HCEC 1CT (cell line): ENCODE results near the gene ARL15.

Experiments
- DNase-seq: peaks from one replicate; pipeline ENCODE4 v3.0.0-alpha.2; 2017

Gene ARL15

DNA sequence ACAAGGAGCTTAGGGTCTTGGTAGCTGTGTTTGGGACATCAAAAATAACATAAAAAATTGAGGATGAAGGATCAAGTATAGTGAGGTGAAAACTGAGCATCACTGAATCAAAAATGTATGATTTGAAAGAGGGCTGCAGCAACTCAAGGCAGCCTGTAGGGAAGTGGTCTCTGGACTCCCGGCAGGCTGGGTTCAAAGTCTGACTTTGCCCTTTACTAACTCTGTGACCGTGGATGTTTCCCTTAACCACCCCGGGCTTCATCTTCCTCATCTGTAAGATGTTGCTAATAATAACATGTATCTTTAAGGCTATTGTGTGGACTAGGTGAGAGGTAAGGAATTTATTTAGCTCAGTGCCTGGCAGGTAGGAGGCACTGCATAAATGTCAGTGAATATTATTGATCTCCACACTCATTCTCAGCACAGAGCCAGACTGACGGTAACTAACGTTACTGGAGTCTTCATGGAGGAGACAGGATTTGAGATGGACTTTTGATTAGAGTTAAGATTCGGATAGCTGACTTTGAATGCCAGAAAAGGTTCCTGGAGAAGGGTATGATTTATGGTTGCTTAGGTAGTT is 382.6 kb downstream of the ARL15 start:
- no peak for DNase-seq

DNA sequence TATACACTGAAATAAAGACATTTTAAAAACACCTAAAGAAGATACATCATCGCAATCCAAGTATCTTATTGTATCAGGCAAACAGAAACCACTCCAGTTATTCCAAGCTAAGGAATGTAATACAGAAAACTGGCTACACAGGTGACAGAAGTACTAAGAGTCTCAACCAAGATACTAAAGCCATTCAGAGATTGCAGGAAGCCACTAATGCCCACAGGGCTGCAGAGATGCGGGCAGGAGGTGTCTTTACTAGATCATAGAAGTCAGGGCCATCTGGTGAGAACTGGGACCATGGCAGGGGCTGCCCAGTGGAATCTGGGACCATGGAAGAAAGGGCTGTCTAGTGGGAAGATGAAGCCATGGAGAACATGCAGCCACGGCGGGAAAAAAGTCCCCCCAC is 384.3 kb downstream of the ARL15 start:
- DNase-seq, result no peak

DNA sequence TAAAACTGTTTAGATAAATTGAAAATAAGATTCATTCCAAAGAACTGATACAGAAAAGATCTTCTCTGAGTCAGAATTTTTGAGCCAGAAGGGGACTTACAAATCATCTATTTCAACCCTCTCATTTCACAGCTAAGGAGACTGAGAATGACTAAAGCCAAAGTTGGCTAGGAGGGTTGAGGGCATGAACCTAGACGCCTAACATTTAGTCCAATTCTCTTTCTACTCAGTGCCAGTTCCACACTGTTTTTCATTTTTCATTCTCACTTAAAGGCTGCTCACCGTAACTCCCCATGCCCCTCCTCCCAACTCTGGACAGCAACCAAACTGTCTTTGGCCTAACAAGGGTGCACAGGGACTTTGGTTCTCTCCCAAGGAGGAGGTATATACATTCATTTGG is 386.0 kb downstream of the ARL15 start:
- DNase-seq, result peak; percentile 39

DNA sequence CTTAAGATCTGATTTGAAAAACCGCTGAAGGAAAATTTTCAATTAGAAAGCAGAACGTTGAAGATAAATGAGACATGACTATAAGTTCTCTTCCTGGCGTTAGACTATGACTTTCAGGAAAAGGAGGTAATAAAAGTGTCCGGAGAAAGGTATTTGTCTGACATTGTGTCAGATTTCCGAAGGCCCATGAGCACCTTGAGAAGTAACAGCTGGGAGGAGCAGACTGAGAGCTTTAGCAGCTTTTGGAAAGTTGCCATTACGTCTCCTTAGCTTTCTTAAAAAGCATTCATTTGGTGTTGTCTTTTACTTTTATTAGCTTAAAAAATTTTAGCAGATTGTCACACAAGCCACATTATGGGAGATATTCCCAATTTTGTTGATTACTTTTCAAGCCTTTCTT is 386.4 kb downstream of the ARL15 start:
- peak; percentile 5 for DNase-seq

DNA sequence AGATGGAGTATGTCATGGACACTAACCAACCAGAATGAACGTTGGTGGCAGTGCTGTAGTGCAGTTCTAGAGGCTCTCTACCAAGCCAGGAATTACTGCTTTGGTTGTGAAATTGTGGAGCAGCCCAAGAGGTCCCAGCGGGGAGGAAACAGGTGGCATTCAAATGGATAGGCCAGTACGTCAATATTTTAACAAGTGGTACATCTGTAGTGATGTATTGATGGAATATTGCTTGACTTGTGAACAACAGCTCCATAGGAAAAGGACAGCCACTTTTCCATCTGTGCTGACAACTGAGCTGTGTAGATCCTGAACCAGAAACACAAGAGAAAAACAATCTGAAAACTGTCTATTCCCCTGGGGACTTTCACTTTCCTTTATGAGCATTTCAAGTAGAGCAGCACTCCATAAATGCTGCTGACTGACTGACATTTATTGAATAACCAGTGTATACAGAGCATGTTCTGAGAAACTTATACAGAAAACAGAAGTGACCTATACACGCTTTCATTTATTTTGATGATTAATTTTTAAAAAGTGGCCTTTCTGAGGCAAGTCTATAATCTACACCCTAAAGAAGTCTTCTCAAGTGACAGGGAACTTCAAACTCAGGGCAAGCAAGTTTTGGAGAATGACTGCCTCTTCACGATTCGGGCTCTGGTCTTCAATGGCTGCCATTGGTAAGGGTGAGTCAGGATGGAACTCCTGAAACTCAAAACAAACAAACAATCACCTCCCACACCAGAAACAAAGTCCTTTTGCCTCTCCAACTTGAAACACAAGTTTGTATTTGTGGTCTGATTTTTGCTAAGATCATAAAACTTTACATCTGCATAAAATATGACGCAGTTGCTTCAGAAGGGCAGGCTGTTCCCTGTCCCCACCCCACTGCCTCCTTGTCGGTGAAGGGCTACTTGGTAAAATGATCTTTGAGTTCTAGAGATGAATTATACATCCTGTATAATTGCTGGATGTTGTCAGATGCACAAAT is 387.6 kb downstream of the ARL15 start:
- DNase-seq, result no peak

DNA sequence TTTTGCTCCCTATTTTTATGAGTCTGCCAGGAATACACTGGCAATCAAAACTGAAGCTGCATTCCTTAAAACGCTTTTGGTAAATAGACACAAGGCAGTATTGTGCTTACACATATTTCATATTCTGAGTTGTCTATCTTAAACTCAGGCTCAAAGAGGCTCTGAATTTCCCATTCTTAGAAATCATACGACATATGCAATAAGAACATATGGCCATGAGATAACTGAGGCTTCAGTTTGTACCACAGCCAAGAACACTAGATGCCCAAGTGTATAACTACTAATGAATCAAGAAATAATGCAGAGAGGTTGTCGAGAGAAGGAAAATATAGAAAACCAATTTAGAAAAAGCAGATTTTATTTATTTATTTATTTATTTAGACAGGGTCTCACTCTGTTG is 392.5 kb downstream of the ARL15 start:
- DNase-seq, result no peak

DNA sequence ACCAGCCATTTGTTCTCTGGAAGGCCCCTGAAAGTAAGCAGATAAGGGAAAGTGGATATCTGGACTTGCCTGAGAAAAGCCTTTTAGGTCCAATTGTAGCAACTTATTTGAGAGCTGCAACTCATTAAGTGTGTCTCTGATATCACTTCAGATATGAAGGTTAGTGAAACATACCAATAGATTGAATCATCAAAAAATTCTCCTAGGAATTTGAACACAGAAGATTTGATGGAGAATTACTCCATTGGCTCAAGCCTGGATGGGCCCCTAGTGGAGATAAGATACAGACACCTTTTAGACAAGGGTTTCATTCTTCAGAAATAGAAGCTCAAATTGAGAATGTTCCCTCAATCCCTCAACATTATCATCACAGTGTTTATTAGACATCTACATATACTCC is 393.3 kb downstream of the ARL15 start:
- peak; percentile 52 for DNase-seq

DNA sequence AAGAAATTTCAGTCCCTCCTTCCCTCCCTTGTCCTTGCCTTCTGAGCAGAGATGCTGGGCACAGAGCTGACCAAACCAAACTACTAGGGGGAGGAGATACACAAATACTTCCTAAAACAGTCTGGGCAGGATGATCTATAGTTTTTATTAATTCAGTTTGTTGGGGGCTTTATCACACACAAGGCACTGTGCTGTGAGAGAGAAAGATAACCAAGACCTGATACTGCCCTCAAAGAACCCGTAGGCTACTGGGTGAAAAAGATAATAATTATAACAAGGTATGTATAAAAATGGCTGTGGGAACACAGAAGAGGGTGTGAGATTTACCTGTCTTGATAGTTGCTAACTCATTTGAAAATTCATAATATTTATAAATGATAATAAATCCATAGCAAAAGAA is 395.3 kb downstream of the ARL15 start:
- no peak for DNase-seq

DNA sequence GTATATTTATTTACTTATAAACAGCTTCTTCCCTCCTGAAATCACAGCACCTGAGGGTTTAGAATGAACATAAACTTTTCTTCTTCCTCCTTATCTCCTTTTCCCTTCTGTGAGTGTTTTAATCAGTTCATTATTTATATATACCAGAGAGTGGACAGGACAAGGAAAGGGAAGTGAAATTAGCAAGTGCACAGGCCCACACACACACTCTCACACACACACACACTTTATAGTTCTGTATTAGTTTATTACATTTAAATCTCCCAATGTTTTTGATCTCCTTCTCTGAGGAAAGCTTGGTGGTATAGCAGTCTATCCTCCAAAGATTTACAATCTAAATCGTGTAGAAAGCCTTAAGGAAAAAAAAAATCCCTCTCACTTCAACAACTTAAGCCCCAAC is 396.4 kb downstream of the ARL15 start:
- DNase-seq, result no peak

DNA sequence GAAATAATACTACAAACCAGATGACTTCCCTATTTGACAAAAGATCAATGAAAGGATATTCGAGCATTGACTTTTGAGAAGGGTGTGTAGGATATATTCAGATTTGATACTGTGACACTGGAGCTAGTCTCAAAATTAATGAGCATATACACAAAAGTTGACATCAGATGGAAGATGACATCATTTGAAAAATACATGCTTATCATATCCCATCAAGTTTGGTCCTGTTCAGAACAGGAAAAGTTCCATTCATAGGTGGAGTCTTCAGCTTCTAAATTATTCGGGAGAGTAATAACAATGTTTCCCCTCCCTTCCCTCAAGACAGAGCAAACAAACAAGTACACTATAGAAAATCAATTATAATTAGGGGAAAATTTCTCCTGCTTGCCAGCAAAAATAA is 401.6 kb downstream of the ARL15 start:
- no peak for DNase-seq

DNA sequence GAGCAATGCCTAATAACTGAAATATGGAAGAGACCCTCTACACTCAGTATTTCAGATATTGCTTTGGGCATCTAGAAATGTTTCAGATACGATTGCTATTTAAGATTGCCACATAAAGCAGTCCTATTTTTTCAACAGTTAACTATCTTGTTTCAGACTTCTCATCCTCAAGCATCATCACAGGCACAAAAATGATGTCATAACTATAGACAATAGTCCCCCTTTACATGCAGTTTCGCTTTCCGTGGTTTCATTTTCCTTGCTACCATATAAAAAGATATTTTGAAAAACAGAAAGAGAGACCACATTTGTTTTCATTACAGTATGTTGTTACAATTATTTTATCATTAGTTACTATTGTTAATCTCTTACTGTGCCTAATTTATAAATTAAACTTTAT is 402.5 kb downstream of the ARL15 start:
- no peak for DNase-seq

DNA sequence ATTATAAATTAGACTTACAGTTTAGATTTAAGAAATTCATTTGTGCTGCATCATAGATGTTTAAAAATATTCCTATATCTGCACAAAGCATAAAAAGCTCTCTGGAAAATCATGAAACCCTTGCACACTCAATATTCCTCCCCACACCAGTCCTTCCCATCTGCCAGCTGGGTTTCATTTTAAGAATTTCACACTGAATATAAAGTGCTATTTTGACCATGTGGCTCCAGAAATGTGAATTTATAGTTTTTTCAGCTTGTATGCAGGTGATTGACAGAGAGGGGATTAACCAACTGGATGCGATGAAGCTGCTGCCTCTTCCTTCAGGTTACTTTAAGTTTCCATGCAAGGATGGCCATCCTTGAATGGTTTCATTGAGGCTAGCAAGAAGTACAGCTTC is 403.6 kb downstream of the ARL15 start:
- DNase-seq, result no peak

DNA sequence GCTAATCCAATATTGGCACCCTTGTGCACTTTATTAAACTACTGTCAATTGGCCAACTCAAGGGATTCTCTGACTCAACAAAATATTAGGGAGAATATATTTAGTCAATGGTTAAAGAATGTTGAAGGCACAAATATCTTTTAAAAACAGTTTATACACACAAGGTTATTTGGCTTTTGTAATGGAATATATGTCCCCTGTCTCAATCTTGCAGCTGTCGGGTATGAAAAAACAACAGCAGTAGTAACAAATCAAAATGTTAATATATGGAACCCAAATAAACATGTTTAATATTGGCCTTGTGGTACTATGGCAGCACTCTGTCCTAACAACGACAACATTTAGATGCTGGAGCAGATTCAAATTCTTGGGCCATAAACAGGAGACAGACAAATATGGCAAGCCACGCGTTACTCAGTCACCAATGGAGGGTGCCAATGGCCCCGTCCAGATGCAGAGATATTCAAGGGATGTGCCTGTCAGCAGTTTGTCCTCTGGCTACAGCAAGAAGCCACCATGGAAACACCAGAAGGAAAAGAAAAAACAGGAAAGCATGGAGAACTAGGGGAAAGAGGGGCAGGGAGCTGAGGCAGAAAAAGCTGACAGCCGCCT is 408.0 kb downstream of the ARL15 start:
- no peak for DNase-seq

DNA sequence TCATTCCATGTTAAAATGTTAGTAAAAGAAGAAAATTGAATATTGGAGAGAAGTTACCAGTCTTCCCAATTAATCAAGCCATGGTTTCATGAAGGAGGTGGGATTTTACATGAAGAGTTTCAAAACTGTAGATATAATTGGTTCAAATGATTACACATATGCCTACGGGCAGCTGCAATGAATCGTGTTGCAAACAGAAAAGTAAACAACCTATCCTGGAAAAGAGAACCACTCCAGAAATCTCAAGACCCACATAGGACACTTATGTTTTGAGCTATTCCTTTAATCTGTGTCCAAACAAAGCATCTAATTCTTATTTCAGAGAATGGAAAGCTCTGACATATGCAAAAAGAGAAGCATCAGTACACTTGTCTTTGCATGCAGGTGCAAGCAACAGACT is 409.7 kb downstream of the ARL15 start:
- DNase-seq, result no peak

DNA sequence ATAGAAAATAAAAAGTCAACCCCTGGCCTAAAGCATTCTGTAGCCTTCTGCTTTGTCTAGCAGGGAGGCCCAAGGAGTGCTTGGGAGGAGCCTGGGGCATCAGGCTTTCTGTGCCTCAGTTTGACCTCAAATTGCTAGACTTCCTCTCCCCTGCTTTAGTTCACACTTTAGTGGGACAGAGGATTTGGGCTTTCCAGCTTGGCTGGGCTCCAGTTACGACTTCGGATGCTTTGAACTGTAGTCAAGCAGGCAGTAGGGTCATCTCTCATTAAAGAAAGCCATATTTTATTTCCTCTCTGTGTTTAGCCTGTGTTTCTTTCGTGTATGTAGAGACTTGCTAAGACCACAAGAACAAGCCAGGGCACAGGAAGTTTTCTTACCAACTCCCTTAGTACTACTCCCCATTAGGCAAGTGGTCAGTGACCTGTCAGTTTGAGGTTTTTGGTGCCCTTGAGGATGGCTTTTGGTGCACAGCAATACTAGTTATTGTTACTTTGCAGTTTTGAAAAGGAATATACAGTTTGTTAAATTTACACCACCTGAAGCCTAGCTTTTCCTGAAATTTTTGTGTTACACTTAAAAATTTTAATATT is 415.2 kb downstream of the ARL15 start:
- no peak for DNase-seq

DNA sequence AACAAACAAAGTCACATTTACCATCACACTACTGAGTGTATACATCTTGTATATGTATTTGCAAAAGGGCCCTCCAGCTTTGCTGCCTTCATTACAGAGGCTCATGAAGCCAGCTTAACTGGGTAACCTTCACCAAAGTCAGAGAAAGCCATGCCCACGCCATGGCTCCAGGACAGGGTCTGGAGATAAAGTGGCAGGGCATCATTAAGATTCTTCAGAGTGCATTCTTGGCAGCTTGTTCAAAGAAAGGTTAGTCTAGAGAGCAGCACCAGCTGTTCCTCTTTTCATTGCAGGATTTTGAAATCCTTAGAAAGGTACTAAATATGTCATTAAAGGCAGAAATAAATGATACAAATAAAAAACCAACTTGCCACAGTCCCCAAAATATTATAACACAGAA is 416.7 kb downstream of the ARL15 start:
- no peak for DNase-seq

DNA sequence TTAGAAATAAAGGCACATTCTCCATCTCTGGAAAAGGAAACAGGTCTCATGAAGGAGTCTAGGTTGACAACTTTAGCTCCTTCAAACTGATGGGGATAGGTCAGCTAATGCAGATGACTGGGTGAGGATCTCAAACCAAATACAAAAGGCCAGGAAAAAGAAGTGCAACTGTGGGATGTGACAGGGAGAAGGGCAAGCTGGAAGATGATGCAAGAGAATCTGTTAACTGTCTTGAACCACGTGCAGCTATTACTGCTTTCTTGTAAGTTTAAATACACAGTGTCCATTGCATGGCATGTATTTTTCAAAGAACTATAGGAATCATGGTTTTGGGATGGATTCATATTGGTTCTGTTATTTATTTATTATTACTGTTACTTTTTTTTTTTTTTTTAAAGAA is 418.1 kb downstream of the ARL15 start:
- no peak for DNase-seq

DNA sequence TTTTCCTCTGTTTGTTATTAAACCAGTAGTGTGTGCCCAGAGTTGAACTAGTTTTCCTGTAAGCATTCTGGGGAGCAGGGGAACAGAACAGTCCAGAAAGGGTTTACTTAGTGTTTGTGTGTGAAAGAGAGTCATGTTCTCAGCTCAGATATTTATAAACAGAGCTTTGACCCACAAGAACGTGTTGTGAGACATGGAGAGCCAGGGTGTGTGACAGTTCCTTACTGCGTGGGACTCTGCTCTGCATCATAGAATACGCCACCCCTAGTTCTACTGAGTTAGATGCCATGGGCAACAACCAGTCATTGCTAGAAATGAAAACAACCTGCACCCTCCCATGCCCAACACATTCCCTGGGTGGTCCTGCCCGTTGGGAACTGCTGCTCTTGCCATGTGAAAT is 419.2 kb downstream of the ARL15 start:
- DNase-seq, result no peak

DNA sequence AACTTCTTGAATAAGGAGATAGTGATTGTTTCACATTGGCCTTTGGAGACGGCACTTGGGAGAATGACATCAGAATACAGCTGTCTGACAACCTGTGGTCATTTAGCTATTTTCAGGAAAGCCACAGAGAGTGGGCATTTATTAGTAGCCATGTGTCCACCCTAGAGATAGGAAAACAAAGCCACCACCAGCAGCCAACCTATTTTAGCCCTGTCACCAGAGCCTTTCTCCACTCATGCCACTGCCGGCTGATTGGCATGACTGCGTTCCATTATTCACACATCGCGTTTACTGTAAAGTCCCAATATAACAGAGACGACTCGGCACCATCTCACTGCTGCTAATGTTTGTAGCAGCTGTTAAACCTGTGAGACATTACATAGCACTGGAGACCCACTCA is 419.9 kb downstream of the ARL15 start:
- DNase-seq, result no peak

DNA sequence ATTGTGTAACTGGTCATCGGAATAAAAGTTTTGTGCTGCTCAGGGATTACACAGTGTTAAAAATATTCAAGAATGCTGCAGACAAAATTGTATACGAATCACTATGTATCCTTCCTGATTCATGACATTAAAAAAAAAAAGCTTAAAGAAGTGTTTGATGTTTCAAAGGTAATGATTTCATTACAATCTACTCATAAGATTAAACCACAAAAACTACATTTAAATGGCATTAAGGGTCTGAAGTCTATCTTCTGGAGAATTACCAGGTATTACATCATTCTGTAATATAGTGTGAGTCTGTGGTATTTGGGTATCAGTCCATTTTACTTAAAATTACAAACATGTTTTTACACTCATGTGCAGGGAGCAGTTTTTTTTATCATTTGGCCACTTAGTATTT is 425.5 kb downstream of the ARL15 start:
- no peak for DNase-seq

DNA sequence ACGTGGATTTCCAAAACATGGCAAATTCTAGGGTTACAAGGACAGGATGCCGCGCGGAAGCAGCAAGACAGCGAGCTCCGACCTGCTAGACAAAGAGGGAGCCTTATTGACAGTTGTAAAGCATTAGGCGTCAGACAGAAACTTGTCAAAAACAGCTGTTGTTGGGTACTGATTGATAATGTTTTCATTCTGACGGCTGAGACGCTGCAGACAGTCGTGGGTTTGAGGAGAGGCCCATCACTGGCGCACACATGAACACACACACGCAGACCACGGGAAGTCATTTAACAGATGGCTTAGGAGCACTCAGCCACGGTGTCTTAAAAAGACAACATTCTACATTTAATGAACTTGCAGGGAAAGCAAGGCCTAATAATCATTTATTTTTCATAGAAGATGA is 426.0 kb downstream of the ARL15 start:
- DNase-seq, result no peak

DNA sequence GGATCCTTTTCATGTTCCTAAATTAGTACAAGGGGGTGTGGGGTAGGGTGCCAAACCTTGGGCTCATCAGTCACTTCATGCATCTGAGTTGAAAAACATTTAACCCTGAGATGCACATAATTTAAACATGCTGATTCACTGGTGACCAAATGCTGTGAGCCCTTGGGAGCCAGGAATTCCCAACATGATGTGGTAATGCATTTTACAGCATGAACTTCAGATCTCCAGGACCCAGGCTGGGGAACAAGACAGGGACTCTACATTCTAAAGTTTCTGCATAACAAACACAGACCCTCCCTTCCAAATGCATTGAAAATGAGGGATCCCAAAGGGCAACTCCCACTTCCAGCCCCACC is 427.7 kb downstream of the ARL15 start:
- DNase-seq, result peak; percentile 23

DNA sequence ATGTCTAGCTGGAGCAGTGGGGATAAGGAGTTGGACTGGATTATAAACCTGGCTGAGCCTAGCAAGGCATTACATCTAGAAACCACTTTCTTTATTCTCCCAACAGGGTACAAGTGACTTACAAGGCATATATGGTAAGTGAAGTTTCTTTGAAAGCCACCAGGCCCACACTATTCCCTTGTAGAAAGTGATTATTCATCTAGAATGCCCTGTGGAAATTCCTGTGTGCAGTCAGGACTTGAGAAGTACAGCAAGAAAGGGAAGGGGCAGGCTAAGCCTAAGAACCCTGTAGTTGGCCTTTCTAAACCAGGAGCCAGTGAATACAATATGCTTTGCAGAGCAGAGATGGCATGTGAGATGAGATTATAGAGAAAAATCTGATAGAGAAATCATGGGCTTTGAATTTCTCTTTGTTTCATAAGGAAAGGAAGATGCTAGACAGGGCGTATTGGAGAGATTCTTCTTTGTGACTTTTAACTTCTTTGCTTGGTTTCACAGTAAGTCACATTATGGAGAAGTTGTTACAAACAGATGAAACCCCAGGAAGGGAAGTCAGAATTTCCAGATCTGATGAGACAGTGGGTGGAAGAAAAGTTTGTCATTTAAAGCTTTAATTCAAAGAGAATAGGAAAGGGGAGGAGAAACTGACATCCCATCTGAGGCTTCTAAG is 428.2 kb downstream of the ARL15 start:
- DNase-seq, result no peak
